K562 (cell line): Measurements from ENCODE around the gene TMEM150C. TPM values are rescaled to one million over a fixed set of nuclear protein-coding genes. Genes with fewer than 3 reads are reported as not detected.

Experiments
- ATAC-seq: fragments of 200-7000 bp; cut with Tn5 transposase; 3 replicates; pipeline ENCODE4 v1.9.1; 2020; ENCODE audit warnings: moderate library complexity
- BruUV-seq: library from RNA; stranded (reverse); fragments of 400-500 nt; replicated peaks from 2 replicates; lab custom pipeline; 2021; lab: Mats Ljungman, UMichigan
- CTCF ChIA-PET: fragments of 300-600 bp; formaldehyde crosslinking; extraction: SDS; loops from one replicate; lab custom pipeline; 2021; ENCODE audit warnings: low intra/inter-chr PET ratio; lab: Yijun Ruan, JAX
- POLR2A ChIA-PET: fragments of 300-600, 350-650 bp; sonication (Branson Sonifier 250); formaldehyde crosslinking; extraction: SDS; loops from one replicate; lab custom pipeline; 2021; ENCODE audit warnings: antibody characterized with exemption, inconsistent platforms; lab: Yijun Ruan, JAX
- DNase-seq, 4 experiments: peaks; one replicate each; pipeline versions ENCODE4 v3.0.0 to v3.0.0-alpha.2; 2011 to 2018; ENCODE audit warnings: low spot score in 3 of 4, mixed read lengths in 3 of 4; ENCODE audit errors: extremely low read depth in 1 of 4
- FAIRE-seq: peaks from 2 replicates; lab custom pipeline; 2011; peaks lifted over from hg19 to GRCh38; lab: Jason Lieb, UNC
- H2AFZ ChIP-seq: 2 replicates; pipeline ENCODE4 v1.6.0; 2011; ENCODE audit warnings: low read depth, low read length, control low read depth, inconsistent platforms
- H3K27ac ChIP-seq: fragments of 200-600 bp; 3 replicates; pipeline ENCODE4 v1.8.0; 2011; ENCODE audit warnings: low read depth, mild to moderate bottlenecking, control low read depth, inconsistent platforms, low read length, moderate library complexity, mixed read lengths; ENCODE audit errors: extremely low read depth
- H3K27me3 ChIP-seq, 2 experiments: fragments of 300-600 bp in 1 of 2; 2 replicates in 1 of 2; 3 replicates in 1 of 2; pipeline versions ENCODE4 v1.6.0 to v1.8.0; 2011; ENCODE audit warnings: inconsistent platforms in 2 of 2, low read length in 2 of 2, mild to moderate bottlenecking in 1 of 2, mixed read lengths in 1 of 2, moderate library complexity in 1 of 2; ENCODE audit not compliant: control insufficient read depth in 2 of 2, insufficient read depth in 2 of 2
- H3K36me3 ChIP-seq: fragments of 300-600 bp; 3 replicates; pipeline ENCODE4 v1.8.0; 2011; ENCODE audit warnings: mild to moderate bottlenecking, low read length, inconsistent platforms; ENCODE audit not compliant: control insufficient read depth, insufficient read depth
- H3K4me1 ChIP-seq, 2 experiments: fragments of 200-600 bp in 1 of 2; replicated peaks in 1 of 2; 2 replicates in 1 of 2; 3 replicates in 1 of 2; pipeline versions ENCODE4 v1.5.1 to v1.8.0; 2011; ENCODE audit warnings: inconsistent platforms in 2 of 2, low read length in 2 of 2, mild to moderate bottlenecking in 1 of 2, mixed read lengths in 1 of 2, moderate library complexity in 1 of 2; ENCODE audit not compliant: control insufficient read depth in 2 of 2, insufficient read depth in 2 of 2
- H3K4me2 ChIP-seq: 2 replicates; pipeline ENCODE4 v1.6.1; 2011; ENCODE audit warnings: low read length, control low read depth, inconsistent platforms, mixed read lengths; ENCODE audit not compliant: insufficient read depth
- H3K4me3 ChIP-seq: fragments of 200-600 bp; sonication (generic), shearing (Covaris generic); 2 replicates; pipeline ENCODE4 v1.5.1; 2016; ENCODE audit warnings: control low read depth, inconsistent platforms
- H3K79me2 ChIP-seq: fragments of 200-600 bp; 3 replicates; pipeline ENCODE4 v1.8.0; 2011; ENCODE audit warnings: low read length, inconsistent platforms; ENCODE audit not compliant: control insufficient read depth, insufficient read depth
- H3K9ac ChIP-seq, 2 experiments: 2 replicates each; pipeline versions ENCODE4 v1.6.0 to v1.6.1; 2011; ENCODE audit warnings: low read depth in 2 of 2, low read length in 2 of 2, control low read depth in 1 of 2, inconsistent platforms in 1 of 2, mild to moderate bottlenecking in 1 of 2, mixed read lengths in 1 of 2; ENCODE audit not compliant: insufficient read depth in 1 of 2
- H3K9me1 ChIP-seq: one replicate; pipeline ENCODE4 v1.6.0; 2011; ENCODE audit warnings: inconsistent platforms, mild to moderate bottlenecking, low read length, moderate library complexity; ENCODE audit not compliant: control insufficient read depth, insufficient read depth
- H3K9me3 ChIP-seq: replicated peaks from 2 replicates; pipeline ENCODE4 v1.5.1; 2011; ENCODE audit warnings: low read depth, low read length, inconsistent platforms; ENCODE audit not compliant: control insufficient read depth, insufficient read depth
- H4K20me1 ChIP-seq: replicated peaks from 2 replicates; pipeline ENCODE4 v1.6.1; 2011; ENCODE audit warnings: low read length, inconsistent platforms, mixed read lengths; ENCODE audit not compliant: control insufficient read depth, insufficient read depth
- CEBPB ChIP-seq: fragments of 450-650 bp; IDR thresholded peaks from 2 replicates; pipeline ENCODE4 v1.6.1; 2016; ENCODE audit warnings: missing genetic modification characterization, missing compliant biosample characterization
- CEBPG ChIP-seq, 3 experiments: fragments of 200-800 bp in 1 of 3; sonication (Bioruptor generic) in 1 of 3; sonication (generic) in 1 of 3; formaldehyde crosslinking in 1 of 3; IDR thresholded peaks in 2 of 3; conservative IDR thresholded peaks in 1 of 3; 2 replicates each; pipeline versions ENCODE4 v1.6.1 to v1.8.0; 2016 to 2022; ENCODE audit warnings: missing compliant biosample characterization in 2 of 3, missing genetic modification characterization in 2 of 3, mild to moderate bottlenecking in 1 of 3, missing genetic modification reagents in 1 of 3
- CXXC5 ChIP-seq: fragments of 250-450 bp; sonication (Bioruptor Pico); IDR thresholded peaks from 2 replicates; pipeline ENCODE4 v1.8.0; 2022; ENCODE audit warnings: inconsistent platforms, mild to moderate bottlenecking, moderate library complexity
- ETV5 ChIP-seq: sonication (generic); formaldehyde crosslinking; IDR thresholded peaks from 2 replicates; pipeline ENCODE4 v1.4.0; 2020; ENCODE audit warnings: low read depth, mild to moderate bottlenecking, missing genetic modification reagents
- FOSL1 ChIP-seq: fragments of 200-800 bp; sonication (Bioruptor generic); conservative IDR thresholded peaks from 2 replicates; pipeline ENCODE4 v1.6.1; 2016; ENCODE audit warnings: missing genetic modification characterization, missing compliant biosample characterization
- IFI16 ChIP-seq: fragments of 250-450 bp; sonication (Bioruptor Pico); IDR thresholded peaks from 2 replicates; pipeline ENCODE4 v2.1.2; 2022; ENCODE audit warnings: mild to moderate bottlenecking, inconsistent platforms
- KHSRP ChIP-seq: fragments of 450-650 bp; IDR thresholded peaks from 2 replicates; pipeline ENCODE4 v1.6.1; 2017
- SMARCE1 ChIP-seq: fragments of 450-650 bp; IDR thresholded peaks from 2 replicates; pipeline ENCODE4 v1.7.1; 2016; ENCODE audit warnings: mild to moderate bottlenecking
- ZC3H8 ChIP-seq: fragments of 450-650 bp; IDR thresholded peaks from 2 replicates; pipeline ENCODE4 v1.6.1; 2017
- ZNF41 ChIP-seq: fragments of 250-450 bp; sonication (Bioruptor Pico); conservative IDR thresholded peaks from 2 replicates; pipeline ENCODE4 v1.4.0; 2020; ENCODE audit warnings: mild to moderate bottlenecking
- WGBS: fragments of 100-300 bp; shearing (Covaris generic); methylation state at CpG from one replicate; pipeline ENCODE4 v1.1.6; 2016; ENCODE audit warnings: low coverage, mixed read lengths; ENCODE audit not compliant: insufficient coverage; ENCODE audit errors: missing lambda C conversion rate; 5-methylcytosine and 5-hydroxymethylcytosine counted together
- in situ Hi-C: fragments of 300-500 bp; cut with MboI; formaldehyde crosslinking; loops from 4 replicates; pipeline ENCODE4 v1.15.0; 2018; ENCODE audit warnings: inconsistent platforms, mixed read lengths
- intact Hi-C: fragments of 100-400 bp; cut with micrococcal nuclease; formaldehyde crosslinking; loops from 2 replicates; pipeline ENCODE4 v1.14.2; 2022
- polyA plus RNA-seq, 8 experiments: library from polyadenylated mRNA; depleted of rRNA in 4 of 8; stranded (reverse) in 5 of 8; unstranded in 3 of 8; fragments of >200 nt; fragmentation: Nextera tagmentation in 2 of 8; fragmentation: Illumina TruSeq in 1 of 8; extraction: Ambion mirVana in 2 of 8; extraction: Trizol in 1 of 8; gene quantifications; 2 replicates each; pipeline versions ENCODE4 v1.2.1 to v1.2.3, GENCODE V29; 2011 to 2014; ENCODE audit warnings: inconsistent platforms in 1 of 8, missing spikeins in 1 of 8
- total RNA-seq, 7 experiments: library from RNA; depleted of rRNA in 6 of 7; stranded (reverse); fragments of >200 nt in 6 of 7; fragmentation: Illumina TruSeq in 2 of 7; extraction: Trizol in 2 of 7; gene quantifications; 2 replicates each; pipeline versions ENCODE4 v1.2.1 to v1.2.3, GENCODE V29; 2011 to 2021; ENCODE audit warnings: low replicate concordance in 1 of 7
- TF ChIP-seq, protein P1 (sequence below), 2 experiments: fragments of 450-650 bp in 1 of 2; sonication (generic) in 1 of 2; formaldehyde crosslinking in 1 of 2; IDR thresholded peaks in 1 of 2; conservative IDR thresholded peaks in 1 of 2; 2 replicates each; pipeline versions ENCODE4 v1.6.1 to v1.8.1; 2016 to 2023; ENCODE audit warnings: mild to moderate bottlenecking in 2 of 2, moderate library complexity in 2 of 2, inconsistent platforms in 1 of 2, missing genetic modification reagents in 1 of 2
- TF ChIP-seq, protein P2 (sequence below): sonication (generic); formaldehyde crosslinking; IDR thresholded peaks from 2 replicates; pipeline ENCODE4 v1.8.0; 2022; ENCODE audit warnings: mild to moderate bottlenecking, low read depth, missing genetic modification reagents
- TF ChIP-seq, protein P3 (sequence below), 3 experiments: fragments of 200-800 bp in 1 of 3; fragments of 250-450 bp in 1 of 3; fragments of 450-650 bp in 1 of 3; sonication (Bioruptor Pico) in 1 of 3; sonication (Bioruptor generic) in 1 of 3; formaldehyde crosslinking in 1 of 3; IDR thresholded peaks; 2 replicates each; pipeline versions ENCODE4 v1.6.1 to v1.8.0; 2016 to 2022; ENCODE audit warnings: mild to moderate bottlenecking in 2 of 3, missing genetic modification characterization in 2 of 3, missing compliant biosample characterization in 1 of 3, moderate library complexity in 1 of 3

The TMEM150C gene
- total and polyA plus RNA-seq, 9 of the 15 experiments (the other 6 are each of a cell fraction or from before 2014, with no cell fraction given), result 0.07 TPM; not detected in 8

DNA sequence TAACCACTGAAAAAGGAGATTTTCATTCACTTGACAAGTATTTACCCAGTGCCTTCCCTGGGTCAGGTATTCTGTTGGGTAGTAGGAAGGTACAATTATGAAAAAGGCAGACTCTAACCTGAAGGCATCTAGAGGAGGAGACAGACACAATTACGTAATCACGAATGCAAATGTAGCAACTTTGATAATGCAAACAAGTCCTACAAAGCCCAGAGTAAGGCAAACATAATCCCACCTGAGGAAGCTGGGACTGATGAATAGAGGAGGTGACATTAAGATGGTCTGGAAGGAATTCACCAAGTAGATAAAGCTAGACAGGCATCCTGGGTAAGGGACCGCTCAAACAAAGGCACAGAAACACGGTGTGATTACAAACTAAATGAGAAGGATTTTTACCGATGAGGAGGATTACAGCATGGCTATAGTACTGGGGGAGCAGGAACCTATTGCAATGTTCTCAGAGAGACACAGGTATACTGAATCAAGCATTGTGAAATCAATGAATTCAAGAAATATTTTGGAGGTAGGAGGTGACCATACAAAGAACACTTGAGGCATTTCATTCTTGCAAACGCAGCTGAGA, 37.1 kb downstream of the TMEM150C start:
- Histone ChIP-seq H3K79me2 (no peaks in the 10 kb centered on the region), H3K36me3 (no peaks in the 10 kb centered on the region), H3K4me3 (no peak overlapping the region), H3K9me3 (no peaks in the 10 kb centered on the region), H4K20me1 (no peaks in the 10 kb centered on the region), H2AFZ (no peak overlapping the region), H3K9ac (no peak overlapping the region), H3K9me1 (no peaks in the 10 kb centered on the region), H3K4me1 (no peaks in the 10 kb centered on the region), H3K27ac (no peak overlapping the region), H3K27me3 (peaks cover 9 to 22% of the 10 kb centered on the region in 2 experiments), H3K4me2 (no peak overlapping the region)
- ChIA-PET POLR2A (no interaction called here), CTCF (no interaction called here)
- no TSS peak for BruUV-seq
- WGBS, result under 1% methylated on average over 6 of the region's 6 CpGs
- ATAC-seq (no peak), FAIRE-seq (no peak), DNase-seq (no peak)
- in situ Hi-C loops (no loop called here), intact Hi-C loops (no loop called here)
- TF ChIP-seq IFI16 (CRISPR knock-in tag) (no peak), CXXC5 (CRISPR knock-in tag) (no peak), KHSRP (no peak), ETV5 (no peak), FOSL1 (tag) (no peak), CEBPB (tag) (peak; percentile 81), CEBPG (CRISPR knock-in tag; IDR thresholded peaks at IDR 0.05) (no peak), CEBPG (tag; conservative IDR thresholded peaks at IDR 0.05 in 1 of 2, IDR thresholded peaks at IDR 0.05 in 1 of 2) (peak; percentile 65 to 77), SMARCE1 (no peak), ZNF41 (CRISPR knock-in tag) (no peak), ZC3H8 (no peak)
- TF ChIP-seq, protein P1, sequence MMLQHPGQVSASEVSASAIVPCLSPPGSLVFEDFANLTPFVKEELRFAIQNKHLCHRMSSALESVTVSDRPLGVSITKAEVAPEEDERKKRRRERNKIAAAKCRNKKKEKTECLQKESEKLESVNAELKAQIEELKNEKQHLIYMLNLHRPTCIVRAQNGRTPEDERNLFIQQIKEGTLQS (IDR thresholded peaks at IDR 0.05), result 0 out of 2 replicates have a peak, but pooled peaks have one; percentile 12
- TF ChIP-seq, protein P1 (CRISPR knock-in tag; conservative IDR thresholded peaks at IDR 0.05), result no peak
- TF ChIP-seq, protein P2, sequence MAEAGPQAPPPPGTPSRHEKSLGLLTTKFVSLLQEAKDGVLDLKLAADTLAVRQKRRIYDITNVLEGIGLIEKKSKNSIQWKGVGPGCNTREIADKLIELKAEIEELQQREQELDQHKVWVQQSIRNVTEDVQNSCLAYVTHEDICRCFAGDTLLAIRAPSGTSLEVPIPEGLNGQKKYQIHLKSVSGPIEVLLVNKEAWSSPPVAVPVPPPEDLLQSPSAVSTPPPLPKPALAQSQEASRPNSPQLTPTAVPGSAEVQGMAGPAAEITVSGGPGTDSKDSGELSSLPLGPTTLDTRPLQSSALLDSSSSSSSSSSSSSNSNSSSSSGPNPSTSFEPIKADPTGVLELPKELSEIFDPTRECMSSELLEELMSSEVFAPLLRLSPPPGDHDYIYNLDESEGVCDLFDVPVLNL (CRISPR knock-in tag), result no peak
- TF ChIP-seq, protein P3, sequence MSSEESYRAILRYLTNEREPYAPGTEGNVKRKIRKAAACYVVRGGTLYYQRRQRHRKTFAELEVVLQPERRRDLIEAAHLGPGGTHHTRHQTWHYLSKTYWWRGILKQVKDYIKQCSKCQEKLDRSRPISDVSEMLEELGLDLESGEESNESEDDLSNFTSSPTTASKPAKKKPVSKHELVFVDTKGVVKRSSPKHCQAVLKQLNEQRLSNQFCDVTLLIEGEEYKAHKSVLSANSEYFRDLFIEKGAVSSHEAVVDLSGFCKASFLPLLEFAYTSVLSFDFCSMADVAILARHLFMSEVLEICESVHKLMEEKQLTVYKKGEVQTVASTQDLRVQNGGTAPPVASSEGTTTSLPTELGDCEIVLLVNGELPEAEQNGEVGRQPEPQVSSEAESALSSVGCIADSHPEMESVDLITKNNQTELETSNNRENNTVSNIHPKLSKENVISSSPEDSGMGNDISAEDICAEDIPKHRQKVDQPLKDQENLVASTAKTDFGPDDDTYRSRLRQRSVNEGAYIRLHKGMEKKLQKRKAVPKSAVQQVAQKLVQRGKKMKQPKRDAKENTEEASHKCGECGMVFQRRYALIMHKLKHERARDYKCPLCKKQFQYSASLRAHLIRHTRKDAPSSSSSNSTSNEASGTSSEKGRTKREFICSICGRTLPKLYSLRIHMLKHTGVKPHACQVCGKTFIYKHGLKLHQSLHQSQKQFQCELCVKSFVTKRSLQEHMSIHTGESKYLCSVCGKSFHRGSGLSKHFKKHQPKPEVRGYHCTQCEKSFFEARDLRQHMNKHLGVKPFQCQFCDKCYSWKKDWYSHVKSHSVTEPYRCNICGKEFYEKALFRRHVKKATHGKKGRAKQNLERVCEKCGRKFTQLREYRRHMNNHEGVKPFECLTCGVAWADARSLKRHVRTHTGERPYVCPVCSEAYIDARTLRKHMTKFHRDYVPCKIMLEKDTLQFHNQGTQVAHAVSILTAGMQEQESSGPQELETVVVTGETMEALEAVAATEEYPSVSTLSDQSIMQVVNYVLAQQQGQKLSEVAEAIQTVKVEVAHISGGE (CRISPR knock-in tag; IDR thresholded peaks at IDR 0.05), result no peak
